GM21825 (cell line): ENCODE data around the gene BAX.
"Not testable (repeated sequence)": the region's sequence is repeated elsewhere in the genome, so short reads cannot be mapped to it uniquely, and the experiment has no call there.

ENCODE experiments used
- ATAC-seq: cut with Tn5 transposase; IDR thresholded peaks from one replicate; pipeline ENCODE4 v1.9.1; 2021; ENCODE audit warnings: mild to moderate bottlenecking, moderate library complexity; ENCODE audit not compliant: unreplicated experiment

Gene BAX

GRCh38 chr19:48954595-48955307, at the start of gene BAX:
Gene BAX (plus strand): TSS chr19:48954875. CDS start chr19:48954929, 54 bp downstream.
- ATAC-seq: peak; percentile 81

GRCh38 chr19:48905664-48906063, 49.0 kb upstream of the BAX start:
- no peak for ATAC-seq

GRCh38 chr19:48906324-48906723, 48.4 kb upstream of the BAX start:
- no peak for ATAC-seq

DNA sequence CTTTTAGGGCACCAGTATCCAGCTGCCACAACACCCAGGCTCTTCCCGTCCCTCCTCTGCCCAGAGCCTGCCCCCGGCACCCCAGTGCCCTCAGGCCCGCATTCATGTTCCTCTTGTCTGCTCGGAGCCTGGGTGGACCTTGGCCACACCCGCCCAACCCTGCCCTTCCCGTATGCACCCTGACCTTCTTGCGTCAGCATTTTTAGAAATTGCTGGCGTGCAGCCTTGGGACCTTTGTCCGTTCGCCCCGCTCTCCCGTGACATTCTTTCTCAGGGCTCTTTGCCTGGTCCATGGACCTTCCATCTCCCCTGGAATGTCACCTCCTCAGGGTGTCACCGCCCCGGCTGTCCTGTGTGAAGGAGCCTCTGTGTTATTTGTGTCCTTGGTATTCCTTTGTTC, 47.0 kb upstream of the BAX start:
- no peak for ATAC-seq

GRCh38 chr19:48909424-48910077, 45.1 kb upstream of the BAX start:
- ATAC-seq: not testable (repeated sequence)

DNA sequence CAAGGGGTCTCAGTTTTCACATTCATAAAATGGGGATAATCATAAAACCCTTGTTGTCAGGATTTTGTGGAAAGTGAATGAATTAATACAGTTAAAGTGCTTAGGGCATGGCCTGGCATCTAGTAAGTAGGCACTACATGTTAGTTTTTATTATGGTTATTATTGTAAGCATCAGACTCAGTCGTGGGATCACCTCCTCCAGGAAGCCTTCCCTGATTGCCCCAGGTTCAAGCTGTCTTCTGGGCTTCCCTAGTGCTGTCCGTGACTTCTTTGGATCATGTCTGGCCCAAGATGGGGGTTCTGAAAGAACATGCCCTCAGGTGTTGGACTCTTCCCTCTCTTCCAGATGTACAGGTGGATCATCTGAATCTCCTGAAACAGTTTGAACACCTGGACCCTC, 43.9 kb upstream of the BAX start:
- no peak for ATAC-seq

DNA sequence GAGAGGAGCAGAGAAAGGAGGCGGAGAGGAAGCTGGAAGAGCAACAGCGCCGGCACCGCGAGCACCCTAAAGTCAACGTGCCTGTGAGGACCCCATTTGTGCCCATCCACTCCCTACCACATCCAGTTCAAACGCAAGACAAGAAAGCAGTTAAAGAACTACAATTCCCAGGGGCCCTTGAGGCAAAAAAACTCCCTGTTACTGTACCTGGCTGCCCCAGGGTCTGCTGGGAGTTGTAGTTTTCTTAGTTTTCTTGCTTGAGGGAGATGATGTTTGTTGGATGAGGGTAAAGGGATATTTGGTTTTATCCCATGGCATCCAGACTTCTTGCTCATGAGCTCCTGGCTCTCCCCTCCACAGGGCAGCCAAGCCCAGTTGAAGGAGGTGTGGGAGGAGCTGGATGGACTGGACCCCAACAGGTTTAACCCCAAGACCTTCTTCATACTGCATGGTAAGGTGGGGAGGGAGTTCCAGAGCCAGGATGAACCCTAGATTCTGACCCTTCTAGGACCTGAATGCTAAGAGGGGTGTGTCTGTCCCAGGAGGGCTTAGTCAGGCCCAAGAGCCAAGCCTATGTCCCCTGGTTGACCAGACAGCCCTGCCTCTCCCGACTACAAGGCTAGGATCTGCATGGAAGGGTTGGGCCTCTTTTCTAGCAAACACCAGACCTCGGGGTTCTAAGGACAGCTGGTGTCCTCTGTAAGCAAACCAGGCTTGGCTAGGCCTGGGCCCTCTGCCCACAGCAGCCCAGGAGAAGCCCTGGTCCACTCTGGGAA, 41.4 kb upstream of the BAX start:
- ATAC-seq: no peak

- no peak for ATAC-seq
Measured at GRCh38 chr19:48914181-48914580, 40.5 kb upstream of the BAX start.

DNA sequence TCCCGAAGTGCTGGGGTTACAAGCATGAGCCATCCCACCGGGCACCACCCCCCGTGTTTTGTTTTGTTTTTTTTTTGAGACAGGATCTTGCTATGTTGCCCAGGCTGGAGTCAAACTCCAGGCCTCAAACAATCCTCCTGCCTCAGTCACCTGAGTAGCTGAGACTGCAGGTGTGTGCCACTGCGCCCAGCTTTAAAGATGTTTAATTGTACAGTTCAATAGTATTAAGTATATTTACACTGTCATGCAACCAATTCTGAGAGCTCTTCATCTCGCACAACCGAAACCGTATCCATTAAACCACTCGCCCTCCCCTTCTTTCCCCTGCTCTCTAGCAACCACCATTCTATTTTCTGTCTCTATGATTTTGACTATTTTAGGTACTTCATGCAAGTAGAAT, 38.9 kb upstream of the BAX start:
- no peak for ATAC-seq

GRCh38 chr19:48918071-48918470, 36.6 kb upstream of the BAX start:
- no peak for ATAC-seq

- no peak for ATAC-seq
Measured at GRCh38 chr19:48918801-48919247, 35.9 kb upstream of the BAX start.

GRCh38 chr19:48919271-48919670, 35.4 kb upstream of the BAX start:
- not testable (repeated sequence) for ATAC-seq

DNA sequence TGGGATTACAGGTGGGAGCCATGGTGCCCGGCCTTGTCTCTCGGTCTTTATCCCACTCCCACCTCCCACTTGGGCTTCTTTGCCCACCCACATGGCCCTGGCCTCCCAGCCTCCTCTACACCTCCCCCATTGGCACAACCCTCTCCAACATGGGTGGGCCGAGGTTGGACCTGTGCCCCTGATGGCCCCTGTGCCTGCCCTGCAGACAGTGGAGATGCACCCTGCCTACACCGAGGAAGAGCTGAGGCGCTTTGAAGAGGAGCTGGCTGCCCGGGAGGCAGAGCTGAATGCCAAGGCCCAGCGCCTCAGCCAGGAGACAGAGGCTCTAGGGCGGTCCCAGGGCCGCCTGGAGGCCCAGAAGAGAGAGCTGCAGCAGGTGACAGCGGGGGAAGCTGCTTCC, 33.7 kb upstream of the BAX start:
- ATAC-seq: no peak

DNA sequence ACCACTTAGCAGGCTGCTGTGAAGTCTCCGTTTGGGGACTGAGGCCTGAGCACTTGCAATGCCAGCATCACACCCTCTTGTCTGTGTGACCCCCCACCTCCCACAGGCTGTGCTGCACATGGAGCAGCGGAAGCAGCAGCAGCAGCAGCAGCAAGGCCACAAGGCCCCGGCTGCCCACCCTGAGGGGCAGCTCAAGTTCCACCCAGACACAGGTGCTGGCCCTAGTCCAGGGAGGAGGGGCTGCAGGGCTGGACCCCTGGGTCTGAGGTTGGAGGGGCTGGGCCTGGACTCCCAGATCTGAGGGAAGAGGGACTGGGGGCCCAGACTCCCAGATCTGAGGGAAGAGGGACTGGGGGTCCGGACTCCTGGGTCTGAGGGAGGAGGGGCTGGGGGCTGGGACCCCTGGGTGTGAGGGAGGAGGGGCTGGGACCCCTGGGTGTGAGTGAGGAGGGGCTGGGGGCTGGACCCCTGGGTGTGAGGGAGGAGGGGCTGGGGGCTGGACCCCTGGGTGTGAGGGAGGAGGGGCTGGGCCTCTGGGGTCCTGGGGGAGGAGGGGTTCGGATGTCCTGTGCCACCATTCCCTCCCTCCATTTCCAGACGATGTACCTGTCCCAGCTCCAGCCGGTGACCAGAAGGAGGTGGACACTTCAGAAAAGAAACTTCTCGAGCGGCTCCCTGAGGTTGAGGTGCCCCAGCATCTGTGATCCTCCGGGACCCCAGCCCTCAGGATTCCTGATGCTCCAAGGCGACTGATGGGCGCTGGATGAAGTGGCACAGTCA, 32.8 kb upstream of the BAX start:
- ATAC-seq: no peak

- no peak for ATAC-seq
Measured at GRCh38 chr19:48922548-48923490, 31.9 kb upstream of the BAX start.

DNA sequence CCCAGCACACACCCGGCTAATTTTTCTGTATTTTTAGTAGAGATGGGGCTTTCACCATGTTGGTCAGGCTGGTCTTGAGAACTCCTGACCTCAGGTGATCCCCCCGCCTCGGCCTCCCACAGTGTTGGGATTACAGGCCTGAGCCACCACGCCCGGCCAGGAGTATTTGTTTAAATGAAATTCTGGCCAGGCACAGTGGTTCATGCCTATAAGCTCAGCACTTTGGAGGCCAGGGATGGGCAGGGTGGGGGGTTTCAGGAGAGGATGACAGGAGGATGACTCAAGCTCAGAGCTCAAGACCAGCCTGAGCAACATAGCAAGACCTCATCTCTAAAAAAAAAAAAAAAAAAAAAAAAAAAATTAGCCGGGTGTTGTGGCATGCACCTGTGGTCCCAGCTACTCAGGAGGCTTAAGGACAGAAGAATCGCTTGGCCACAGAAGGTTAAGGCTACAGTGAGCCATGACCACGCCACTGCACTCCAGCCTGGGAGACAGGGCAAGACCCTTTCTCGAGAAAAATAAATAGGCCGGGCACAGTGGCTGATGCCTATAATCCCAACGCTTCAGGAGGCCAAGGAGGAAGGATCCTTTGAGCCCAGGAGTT, 29.3 kb upstream of the BAX start:
- ATAC-seq: no peak

GRCh38 chr19:48925890-48926289, 28.8 kb upstream of the BAX start:
- not testable (repeated sequence) for ATAC-seq

- no peak for ATAC-seq
Measured at GRCh38 chr19:48926909-48927308, 27.8 kb upstream of the BAX start.

- ATAC-seq: not testable (repeated sequence)
Measured at GRCh38 chr19:48927692-48928091, 27.0 kb upstream of the BAX start.
